Anterior cingulate cortex (tissue), 58 donors: ENCODE data around the gene WDR45.
A peak's percentile ranks its signal among the peaks of the same experiment; 100 is the strongest.

ENCODE experiments used
- DNase-seq, 58 donors: peaks; one replicate each; lab custom pipeline; 2025; lab: John Stamatoyannopoulos, UW

The WDR45 gene

DNA sequence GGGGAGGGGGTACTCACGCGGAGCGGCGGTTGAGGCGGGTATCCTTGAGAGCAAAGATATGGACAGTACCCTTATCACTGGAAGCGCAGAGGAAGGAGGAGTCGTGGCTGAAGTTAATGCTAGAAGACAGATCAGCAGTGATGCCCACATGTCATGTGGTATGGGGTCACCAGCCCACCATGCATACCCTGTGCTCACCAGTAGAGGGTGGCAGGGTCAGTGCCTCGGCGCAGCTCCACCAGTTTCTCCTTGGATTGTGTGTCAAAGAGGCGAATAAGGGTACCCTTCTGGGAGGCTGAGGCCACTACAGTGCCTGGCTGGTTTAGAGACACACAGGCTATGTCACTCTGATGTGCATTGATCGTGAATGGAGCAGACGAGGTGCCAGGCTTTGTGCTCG, 4.3 kb downstream of the WDR45 start:
- no peak for DNase-seq

DNA sequence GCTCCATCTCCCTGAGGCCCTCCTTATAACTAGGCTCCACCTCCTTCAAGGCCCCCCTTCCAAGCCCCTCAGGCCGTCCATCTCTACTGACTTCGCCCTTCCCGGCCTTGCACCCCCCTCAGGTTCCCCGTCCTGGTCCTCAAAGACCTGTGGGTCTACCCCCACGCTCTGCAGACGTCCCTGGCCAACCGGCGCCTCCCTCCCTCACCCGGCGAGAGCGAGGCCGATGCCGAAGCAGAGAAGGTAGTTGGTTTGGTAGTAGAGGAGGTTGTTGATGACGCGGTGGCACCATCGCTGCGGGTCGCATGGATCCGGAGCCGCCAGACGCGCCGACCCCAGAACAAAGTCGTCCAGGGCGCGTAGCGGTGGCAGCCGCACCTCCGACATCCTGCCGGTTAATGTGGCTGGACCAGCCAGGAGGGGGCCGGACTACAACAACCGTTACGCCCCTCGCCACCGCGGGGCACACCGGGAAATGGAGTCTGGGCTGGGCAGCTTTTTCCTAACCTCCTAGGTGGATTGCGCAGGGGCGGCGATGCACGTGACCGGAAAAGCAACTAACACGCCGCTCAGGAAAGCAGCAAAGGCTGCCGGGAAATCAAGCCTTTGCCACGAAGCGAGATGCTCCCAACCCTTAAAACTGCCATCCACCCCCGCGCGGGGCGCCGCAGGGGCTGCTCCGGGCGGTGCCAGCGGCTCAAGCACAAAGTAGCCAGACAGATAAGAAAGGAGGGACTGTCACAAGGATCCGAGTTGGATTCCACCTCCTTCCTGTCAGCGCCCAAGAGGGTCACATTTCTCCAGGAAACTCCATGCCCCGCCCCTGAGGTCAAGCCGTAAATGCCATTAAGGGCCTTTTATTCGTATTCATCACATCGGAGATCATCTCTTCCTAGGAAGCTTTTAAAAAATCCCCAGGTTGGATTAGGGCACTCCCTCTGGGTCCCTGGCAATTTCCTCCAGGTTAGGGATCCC, 5.8 kb downstream of the WDR45 start, which contains the start of gene PRAF2:
Gene PRAF2 (minus strand): TSS at position 402 of the 975 bp plus-strand sequence. CDS start 15 bp downstream, at position 387.
- DNase-seq, result peak; percentile 33 to 94 (median 87)

DNA sequence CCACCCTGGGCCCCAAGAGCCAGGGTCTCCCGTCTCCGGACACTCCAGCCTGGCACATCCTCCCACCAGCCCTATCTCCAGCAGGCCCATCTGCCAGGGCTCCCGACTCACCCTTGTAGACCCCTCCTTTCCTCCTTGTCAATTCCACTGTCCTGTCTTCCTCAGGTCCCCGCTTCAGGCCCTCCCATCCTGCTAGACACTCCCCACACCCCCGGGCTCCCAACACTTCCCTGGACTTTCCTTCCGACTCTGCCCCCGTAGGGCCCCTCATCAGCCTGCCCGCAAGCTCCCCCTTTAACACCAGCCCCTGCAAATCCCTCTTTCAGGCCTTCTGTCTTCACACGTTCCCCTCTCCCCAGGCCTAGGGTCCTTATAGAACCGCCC, 7.0 kb downstream of the WDR45 start:
- peak in 1 of 58 donors; percentile 5 for DNase-seq

DNA sequence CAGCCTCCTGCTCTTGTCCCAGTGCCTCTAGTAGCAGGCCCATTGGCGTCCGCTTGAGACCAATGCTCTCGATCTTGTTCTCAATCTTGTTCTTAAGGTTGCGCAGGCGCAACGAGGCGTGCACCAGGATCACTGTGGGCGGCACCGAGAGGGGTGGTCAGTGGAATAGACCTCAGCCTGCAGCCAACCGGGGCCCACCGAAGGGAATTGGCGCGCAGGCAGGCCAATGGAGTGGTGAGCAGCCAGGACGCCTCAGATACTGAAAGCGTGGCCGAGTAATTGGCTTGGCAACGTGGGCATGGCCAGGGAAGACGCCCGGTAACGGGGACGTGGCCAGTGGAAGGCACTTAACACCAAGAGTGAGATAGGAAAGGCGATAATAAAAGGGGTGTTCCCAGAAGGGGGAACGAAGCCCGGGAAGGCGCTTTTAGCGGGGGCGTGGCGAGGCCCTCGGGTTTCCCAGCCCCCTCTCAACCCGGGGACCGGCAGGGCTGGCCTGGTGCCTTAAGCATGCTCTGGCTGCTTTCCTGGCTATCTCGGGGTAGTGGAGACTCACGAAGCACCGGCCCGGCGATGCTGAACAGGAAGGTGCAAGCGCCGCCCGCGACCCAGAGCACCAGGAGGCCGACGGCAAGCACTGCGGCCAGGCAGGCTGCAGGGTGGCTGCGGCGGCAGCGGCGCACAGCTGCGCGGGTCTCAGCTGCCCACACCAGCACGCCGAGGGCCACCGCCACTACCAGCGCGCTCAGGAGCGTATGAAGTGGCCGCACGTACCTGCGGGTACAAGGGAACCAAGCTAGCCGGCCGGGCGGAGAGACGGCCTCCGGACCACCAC, 7.6 kb downstream of the WDR45 start:
- DNase-seq, result peak in 56 of 58 donors; percentile 1 to 83 (median 46)

DNA sequence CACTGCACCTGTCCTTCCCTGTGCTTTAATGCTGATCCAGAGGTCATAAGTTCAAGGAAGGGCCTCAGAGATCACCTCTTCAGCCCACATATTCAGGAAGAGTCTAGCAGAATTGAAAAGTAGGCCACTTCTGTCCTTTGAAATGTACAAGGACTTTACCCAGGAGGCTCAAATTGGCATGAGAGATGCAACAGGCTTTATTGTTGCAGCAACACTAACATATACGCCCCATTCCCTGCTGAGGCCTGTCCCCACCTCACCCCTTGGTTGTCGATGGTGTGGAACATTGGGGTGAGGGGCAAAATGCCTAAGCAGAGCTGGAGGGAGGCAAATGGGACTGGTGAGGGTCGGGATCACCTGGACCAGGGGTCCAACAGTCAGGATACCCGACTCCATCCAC, 8.7 kb downstream of the WDR45 start:
- no peak for DNase-seq

DNA sequence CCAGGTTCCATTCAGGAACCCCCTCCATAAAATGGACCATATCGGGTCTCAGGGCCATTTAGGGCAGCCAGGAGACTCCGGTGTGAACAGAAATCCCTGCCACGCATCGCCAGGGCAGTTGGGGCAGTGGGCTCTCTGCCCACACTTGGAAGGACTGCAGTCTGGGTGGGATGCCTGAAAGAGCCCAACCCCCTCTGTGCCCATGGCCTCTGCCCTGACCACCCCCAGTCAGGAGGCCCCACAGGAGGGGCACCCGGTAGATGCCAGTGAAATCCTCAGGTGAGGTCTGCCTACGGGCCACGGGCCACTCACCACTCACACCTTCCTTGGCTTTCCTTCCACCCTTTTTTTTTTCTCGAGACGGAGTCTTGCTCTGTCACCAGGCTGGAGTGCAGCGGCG, 10.6 kb downstream of the WDR45 start:
- DNase-seq, result no peak

DNA sequence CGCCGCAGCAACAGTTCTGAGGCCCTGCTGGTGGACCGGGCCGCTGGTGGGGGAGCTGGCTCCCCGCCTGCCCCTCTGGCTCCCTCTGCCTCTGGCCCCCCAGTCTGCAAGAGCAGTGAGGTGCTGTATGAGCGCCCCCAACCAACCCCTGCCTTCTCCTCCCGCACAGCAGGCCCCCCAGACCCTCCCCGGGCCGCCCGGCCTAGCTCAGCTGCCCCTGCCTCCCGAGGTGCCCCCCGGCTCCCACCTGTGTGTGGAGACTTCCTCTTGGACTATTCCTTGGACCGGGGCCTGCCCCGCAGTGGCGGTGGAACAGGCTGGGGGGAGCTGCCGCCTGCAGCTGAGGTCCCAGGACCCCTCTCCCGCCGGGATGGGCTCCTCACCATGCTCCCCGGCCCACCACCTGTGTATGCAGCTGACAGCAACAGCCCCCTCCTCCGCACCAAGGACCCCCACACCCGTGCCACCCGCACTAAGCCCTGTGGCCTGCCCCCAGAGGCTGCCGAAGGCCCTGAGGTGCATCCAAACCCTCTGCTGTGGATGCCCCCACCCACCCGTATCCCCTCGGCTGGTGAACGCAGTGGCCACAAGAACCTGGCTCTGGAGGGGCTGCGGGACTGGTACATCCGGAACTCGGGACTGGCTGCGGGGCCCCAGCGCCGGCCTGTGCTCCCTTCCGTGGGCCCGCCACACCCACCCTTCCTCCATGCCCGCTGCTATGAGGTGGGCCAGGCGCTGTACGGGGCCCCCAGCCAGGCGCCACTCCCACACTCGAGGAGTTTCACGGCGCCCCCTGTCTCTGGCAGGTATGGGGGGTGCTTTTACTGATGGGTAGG, 12.2 kb downstream of the WDR45 start:
- DNase-seq, result no peak

DNA sequence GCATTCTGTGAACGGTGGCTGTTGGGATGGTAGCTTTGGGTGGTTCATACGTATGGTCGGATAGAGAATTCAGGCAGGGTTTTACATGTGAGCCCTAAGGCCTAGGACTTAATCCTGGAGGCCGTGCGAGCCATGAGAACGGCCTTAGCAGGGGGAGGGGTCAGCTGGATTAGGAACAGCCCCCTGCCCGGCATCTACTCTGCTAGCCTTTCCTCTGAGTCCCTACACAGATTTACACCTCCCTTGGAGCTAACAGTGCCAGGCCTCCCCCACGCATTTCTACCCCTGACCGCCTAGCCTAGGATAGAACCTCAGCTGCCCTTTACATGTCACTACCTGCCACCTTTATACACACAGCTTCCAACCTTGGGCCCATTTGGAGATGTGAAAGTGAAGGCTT, 13.0 kb downstream of the WDR45 start:
- DNase-seq, result no peak

DNA sequence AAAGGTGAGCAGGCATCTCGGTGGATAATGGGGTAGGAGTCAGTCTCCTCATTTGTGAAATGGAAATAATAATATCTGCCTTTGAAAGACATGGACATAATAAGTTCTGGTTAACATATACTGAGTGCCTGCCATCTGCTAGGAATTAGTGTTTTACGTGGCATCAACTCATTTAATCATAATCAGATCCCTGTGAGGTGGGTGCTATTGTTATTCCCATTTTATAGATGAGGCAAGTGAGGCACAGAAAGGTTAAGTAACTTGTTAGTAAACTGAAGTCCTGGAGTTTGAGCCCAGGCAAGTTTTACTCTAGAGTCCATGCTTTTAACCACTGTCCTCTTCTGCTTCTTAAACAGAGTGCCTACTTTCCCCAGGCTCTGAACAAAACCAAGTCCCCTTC, 13.4 kb downstream of the WDR45 start:
- no peak for DNase-seq

DNA sequence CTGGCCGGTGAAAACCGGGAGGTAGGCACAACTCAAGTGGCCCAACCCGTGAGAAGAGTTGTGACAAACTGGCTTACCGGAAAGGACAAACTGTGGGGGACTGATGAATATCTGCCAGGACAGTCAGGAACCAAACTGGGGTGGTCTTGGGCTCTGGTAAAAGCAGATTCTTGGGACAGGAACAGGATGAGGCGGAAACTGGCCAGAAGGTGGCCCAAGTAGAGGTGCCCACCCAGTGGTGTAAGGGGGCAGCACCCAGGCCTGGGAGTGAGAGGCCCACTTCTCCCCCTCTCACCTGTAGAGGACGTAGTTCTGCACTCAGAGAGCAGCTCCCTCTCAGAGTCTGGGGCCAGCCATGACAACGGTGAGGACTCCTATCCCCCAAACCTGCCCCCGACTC, 15.0 kb downstream of the WDR45 start:
- DNase-seq, result no peak

DNA sequence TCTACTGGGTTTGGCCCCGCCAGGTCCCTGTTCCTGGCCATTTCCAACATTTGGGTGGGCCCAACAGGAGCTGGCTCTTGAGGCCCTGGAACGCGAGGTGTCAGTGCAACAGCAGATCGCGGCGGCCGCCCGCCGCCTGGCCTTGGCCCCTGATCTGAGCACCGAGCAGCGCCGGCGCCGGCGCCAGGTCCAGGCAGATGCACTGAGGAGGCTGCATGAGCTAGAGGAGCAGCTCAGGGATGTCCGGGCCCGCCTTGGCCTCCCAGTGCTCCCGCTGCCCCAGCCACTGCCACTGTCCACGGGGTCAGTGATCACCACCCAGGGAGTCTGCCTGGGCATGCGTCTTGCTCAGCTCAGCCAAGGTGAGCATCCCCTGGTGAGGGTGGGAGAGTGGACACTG, 15.4 kb downstream of the WDR45 start:
- DNase-seq, result no peak

DNA sequence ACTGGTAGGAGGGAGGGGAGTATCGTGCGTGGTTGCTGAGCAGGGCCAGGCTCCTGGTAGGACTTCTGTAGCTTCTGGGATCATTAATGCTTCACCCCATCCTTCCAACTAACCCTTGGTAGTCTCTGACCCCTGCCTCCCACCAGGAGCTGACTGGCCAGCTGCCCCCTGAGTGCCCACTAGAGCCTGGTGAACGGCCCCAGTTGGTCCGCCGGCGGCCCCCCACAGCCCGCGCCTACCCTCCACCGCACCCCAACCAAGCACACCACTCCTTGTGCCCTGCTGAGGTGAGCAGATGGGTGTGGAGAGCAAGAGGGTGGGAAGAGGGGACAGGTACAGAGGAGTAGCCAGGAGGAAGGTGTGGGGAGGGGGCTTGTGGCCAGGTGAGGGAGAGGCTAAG, 16.0 kb downstream of the WDR45 start:
- no peak for DNase-seq

DNA sequence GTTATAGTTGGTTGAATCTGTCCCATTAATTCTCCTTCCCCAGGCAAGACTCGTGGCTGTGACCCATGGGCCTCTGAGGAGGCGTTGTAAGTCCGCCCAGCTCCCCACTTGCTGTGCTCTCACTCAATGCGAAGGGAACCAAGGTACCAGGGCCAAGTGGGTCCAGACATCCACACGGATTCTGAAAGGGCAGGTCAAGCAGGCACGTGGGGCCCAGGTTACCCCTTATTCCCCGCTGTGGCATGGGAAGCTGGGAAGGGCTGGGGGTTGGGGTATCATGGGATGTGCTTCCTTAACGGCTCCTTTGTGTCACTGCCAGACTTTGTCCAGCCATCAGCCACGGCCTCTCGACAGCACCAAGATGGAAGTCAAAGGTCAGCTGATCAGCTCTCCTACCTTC, 17.8 kb downstream of the WDR45 start:
- no peak for DNase-seq

DNA sequence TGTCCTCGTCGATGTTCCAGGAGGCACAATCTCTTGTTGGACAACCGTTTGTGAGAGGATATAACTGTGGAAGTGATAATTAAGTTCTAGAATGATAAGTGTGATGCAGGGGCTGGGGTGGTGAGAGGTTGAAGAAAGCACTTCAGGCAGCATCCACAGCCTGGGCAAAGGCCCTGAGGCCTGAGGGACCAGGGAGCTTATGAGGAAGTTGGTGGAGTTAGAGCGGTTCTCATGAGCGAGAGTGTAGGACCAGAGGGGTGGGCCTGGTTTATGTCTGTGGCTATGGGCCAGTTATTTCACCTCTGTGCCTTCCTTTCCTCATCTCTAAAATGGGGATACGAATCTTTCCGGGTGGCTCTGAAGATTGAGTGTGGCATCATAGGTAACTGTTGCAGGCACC, 18.2 kb downstream of the WDR45 start:
- no peak for DNase-seq

DNA sequence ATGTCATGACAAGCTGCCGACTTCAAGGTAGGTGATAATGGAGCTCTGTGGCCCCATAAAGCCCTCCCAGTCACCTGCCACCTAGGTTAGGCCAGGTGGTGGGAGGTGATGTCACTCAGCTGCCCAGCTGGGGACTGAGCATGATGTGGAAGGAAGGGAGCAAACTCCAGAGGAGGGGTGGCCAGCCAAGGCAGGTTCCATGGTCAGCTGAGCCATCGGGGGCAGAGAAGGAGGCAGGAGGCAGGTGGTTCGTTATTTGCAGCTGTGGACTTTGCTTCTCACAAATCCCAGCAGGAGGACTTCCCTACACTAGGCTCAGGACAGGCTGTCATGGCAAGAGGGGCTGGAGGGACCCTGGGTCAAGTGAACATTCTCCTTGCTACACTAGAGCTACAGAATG, 18.8 kb downstream of the WDR45 start:
- no peak for DNase-seq

DNA sequence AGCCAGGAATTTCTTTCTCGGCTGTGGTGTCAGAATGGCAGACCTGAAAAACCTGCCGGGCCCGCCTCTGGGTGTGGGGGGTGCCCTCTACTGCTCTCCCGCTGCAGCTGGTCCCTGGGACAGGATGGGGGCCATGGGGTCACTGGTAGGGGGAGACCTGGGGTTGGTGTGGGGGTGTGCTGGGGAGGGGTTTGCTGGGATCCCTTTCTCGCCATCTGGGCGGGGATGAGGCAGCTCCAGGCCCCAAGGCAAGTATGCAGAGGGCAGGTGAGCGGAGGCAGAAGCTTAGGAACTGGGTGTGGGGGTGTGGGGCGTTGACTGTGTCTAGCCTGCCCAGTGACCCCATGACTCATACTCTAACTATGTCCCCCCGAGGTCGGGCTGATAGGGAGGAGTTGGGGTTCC, 20.0 kb downstream of the WDR45 start:
- no peak for DNase-seq

DNA sequence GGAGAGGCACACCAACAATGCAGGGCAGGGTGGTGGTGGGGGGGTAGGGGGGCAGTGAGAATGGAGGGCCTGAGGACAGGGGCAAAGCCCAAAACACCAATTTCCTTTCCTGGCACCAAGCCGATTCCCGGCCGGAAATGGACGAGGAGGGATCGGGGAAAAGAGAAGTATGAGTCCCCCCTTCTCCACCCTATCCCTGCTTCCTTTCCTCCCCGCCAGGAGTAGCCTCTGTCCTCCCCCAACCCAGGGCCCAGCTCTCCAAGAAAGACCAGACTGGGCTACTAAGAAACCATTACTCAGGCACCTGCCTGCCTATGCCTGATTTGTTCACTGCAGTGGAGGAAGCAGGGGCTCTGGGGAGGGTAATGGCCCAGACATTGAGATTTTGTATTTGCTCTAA, 20.5 kb downstream of the WDR45 start:
- no peak for DNase-seq

DNA sequence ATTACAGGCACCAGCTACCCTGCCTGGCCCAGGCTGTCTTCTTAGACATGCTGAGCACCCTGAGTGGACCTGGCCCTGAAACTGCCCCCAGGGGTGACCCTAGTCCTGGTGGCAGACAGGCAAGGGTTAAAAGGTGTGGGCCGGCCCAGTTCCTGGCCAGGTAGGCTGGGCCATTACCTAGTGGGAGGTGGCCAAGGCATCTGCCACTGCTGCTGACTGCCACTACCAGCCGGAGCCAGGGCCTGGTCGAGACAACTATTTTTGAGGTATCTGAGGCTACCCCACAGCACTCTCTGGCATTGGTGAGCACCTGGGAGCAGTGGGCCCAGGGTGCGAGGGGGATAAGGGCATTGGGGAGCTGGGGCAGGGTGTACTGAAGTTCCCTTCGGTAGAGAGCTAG, 20.9 kb downstream of the WDR45 start, which contains the start of gene CCDC120:
Gene CCDC120 (plus strand): TSS at position 206 of the 400 bp plus-strand sequence. CDS start 3,043 bp downstream, outside the sequence.
- DNase-seq, result no peak

DNA sequence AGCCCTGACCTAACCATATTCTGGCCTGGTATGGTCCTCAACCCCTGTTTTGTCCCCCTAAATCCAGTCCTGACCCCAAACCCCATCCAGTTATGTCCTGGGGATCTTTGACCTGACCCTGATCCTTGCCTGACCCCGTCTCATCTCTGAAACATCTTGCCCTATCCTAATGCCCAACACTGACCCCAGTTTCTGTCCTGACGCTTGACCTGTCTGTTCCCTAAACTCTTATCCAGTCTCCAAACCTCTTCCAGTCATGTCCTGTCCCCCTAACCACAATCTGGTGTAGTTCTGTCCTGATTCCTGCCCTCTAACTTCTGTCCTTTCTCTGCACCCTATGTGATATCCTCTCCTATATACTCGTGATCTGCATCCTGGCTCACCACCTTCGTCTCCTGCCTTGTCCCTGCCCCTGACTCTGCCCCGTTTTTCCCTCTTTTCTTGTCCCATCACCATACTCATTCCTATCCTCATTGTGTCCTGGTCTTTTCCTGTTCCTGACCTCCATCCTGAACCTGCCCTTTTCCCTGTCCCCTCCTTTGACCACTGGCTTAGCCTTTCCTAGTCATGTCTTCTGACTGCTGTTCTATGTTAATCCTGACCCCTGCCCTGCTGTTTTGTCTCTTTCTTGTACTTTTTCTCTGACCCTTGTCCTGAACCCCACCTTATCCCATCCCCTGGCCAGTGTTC, 25.5 kb downstream of the WDR45 start:
- no peak for DNase-seq
